RWPE2 (cell line): ENCODE results near the gene ELP1.

ENCODE experiments used
- ATAC-seq: fragments of 200-7000 bp; cut with Tn5 transposase; 3 replicates; pipeline ENCODE4 v1.9.1; 2021; ENCODE audit warnings: low read depth
- DNase-seq: peaks from one replicate; pipeline ENCODE4 v3.0.0-alpha.2; 2020; ENCODE audit warnings: low spot score
- H3K27ac ChIP-seq: fragments of 450-650 bp; 2 replicates; pipeline ENCODE4 v1.5.1; 2017; ENCODE audit warnings: mild to moderate bottlenecking; ENCODE audit not compliant: poor library complexity, severe bottlenecking
- H3K27me3 ChIP-seq: fragments of 250-450 bp; sonication (Bioruptor Pico); 2 replicates; pipeline ENCODE4 v1.5.1; 2021; ENCODE audit warnings: mild to moderate bottlenecking, moderate library complexity; ENCODE audit not compliant: insufficient read depth, poor library complexity, severe bottlenecking
- H3K36me3 ChIP-seq: fragments of 250-450 bp; sonication (Bioruptor Pico); 2 replicates; pipeline ENCODE4 v1.5.1; 2020; ENCODE audit warnings: low read depth, mild to moderate bottlenecking, moderate library complexity
- H3K4me1 ChIP-seq: fragments of 250-450 bp; sonication (Bioruptor Pico); 2 replicates; pipeline ENCODE4 v1.5.1; 2021; ENCODE audit warnings: mild to moderate bottlenecking, moderate library complexity; ENCODE audit not compliant: insufficient read depth, poor library complexity, severe bottlenecking
- H3K4me3 ChIP-seq: fragments of 250-450 bp; sonication (Bioruptor Pico); 2 replicates; pipeline ENCODE4 v1.5.1; 2021; ENCODE audit warnings: mild to moderate bottlenecking, moderate library complexity; ENCODE audit not compliant: severe bottlenecking
- H3K9me3 ChIP-seq: fragments of 250-450 bp; sonication (Bioruptor Pico); 2 replicates; pipeline ENCODE4 v1.5.1; 2021; ENCODE audit warnings: mild to moderate bottlenecking, moderate library complexity; ENCODE audit not compliant: severe bottlenecking
- TF ChIP-seq, protein P1 (sequence below): fragments of 450-650 bp; IDR thresholded peaks from one replicate; pipeline ENCODE4 v1.5.1; 2017; ENCODE audit warnings: mild to moderate bottlenecking, moderate library complexity; ENCODE audit not compliant: poor library complexity, severe bottlenecking

The ELP1 gene

DNA sequence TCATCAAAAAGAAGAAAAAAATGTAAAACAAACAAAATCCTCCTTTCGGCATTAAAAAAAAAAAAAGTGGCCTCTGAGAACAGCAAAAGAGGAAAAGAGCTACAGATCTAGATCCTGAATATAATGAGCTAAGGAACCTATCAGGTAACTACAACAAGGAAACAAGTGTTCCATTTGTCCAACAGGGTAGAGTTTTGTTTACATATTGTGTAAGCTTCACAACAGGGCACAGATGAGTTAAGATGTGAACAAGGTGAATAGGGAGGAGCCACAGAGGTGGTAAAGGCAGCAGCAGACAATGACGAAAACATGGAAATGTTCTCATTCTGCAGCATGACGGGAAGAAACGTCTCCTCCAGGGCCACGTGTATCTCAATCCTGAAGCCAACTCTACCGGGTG is 14.4 kb downstream of the ELP1 start:
- no peaks in the 10 kb centered on the region for H3K9me3 ChIP-seq
- H3K27me3 ChIP-seq, result no peaks in the 10 kb centered on the region
- DNase-seq (no peak), ATAC-seq (no peak)
- H3K27ac ChIP-seq, result no peak overlapping the region
- no peaks in the 10 kb centered on the region for H3K4me1 ChIP-seq
- H3K4me3 ChIP-seq, result no peak overlapping the region
- TF ChIP-seq, protein P1, sequence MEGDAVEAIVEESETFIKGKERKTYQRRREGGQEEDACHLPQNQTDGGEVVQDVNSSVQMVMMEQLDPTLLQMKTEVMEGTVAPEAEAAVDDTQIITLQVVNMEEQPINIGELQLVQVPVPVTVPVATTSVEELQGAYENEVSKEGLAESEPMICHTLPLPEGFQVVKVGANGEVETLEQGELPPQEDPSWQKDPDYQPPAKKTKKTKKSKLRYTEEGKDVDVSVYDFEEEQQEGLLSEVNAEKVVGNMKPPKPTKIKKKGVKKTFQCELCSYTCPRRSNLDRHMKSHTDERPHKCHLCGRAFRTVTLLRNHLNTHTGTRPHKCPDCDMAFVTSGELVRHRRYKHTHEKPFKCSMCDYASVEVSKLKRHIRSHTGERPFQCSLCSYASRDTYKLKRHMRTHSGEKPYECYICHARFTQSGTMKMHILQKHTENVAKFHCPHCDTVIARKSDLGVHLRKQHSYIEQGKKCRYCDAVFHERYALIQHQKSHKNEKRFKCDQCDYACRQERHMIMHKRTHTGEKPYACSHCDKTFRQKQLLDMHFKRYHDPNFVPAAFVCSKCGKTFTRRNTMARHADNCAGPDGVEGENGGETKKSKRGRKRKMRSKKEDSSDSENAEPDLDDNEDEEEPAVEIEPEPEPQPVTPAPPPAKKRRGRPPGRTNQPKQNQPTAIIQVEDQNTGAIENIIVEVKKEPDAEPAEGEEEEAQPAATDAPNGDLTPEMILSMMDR, result no peak
- peaks cover 91% of the 10 kb centered on the region for H3K36me3 ChIP-seq

DNA sequence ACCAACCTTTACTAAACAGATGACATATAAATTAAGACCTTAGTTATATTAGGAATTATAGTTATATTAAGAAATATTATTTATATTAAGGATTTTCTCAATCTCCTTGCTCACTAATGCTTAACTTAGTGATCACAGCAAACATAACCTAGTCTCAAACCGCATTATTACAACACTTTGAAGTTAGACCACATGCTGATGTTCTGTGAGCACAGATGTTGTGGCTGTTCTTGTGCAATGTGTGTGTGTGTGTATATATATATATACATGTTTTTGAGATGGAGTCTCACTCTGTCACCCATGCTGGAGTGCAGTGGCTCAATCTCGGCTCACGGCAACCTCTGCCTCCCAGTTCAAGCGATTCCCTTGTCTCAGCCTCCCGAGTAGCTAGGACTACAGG is 20.5 kb downstream of the ELP1 start:
- peaks cover 95% of the 10 kb centered on the region for H3K36me3 ChIP-seq

DNA sequence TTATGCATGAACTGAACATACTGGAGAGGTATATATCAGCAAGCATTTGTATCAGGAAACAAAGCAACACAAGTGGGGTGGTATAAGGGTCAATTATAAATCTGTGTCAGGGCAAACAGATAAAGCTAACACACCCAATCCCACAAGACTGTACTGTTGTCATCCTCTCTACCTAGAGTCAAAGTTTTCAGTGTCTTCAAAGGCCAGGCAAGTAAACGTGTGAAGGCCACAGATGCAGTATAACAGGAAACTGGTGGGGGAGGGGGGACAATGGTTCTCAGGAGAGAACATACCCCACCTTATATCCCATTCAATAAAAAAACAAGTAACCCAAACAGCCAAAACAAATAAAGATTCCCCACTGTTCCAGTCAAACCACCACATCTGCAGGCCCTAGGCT is 22.1 kb downstream of the ELP1 start:
- ATAC-seq (no peak), DNase-seq (no peak)
- Histone ChIP-seq H3K4me3 (no peak overlapping the region), H3K4me1 (no peaks in the 10 kb centered on the region), H3K9me3 (no peaks in the 10 kb centered on the region), H3K36me3 (peaks cover 94% of the 10 kb centered on the region), H3K27me3 (no peaks in the 10 kb centered on the region), H3K27ac (no peak overlapping the region)
- TF ChIP-seq, protein P1, result no peak

More for the DNA sequence above, 20.5 kb downstream of the ELP1 start:
- Histone ChIP-seq H3K27me3 (no peaks in the 10 kb centered on the region), H3K27ac (no peak overlapping the region), H3K9me3 (no peaks in the 10 kb centered on the region), H3K4me1 (no peaks in the 10 kb centered on the region), H3K4me3 (no peak overlapping the region)
- no peak for DNase-seq
- TF ChIP-seq, protein P1, result no peak
- ATAC-seq, result no peak

DNA sequence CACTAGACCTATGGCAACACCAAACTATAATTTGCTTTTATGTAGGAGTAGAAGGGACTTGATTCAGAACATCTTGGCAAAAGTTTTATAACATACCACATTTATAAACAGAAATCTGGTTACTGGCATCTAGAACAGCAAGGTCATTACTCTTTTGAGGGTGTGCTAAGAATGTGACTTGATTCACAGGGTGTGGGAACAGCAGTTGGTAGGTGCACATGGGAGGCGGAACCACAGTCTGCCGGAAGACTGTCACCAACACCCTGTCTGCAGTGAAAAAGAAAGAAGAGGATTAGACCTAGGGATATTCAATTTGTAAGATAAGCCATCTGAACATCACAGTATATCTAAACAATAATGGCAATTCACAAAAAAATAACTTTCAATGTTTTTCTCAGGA is 23.0 kb downstream of the ELP1 start:
- Histone ChIP-seq H3K4me3 (no peak overlapping the region), H3K9me3 (no peaks in the 10 kb centered on the region), H3K27me3 (no peaks in the 10 kb centered on the region), H3K27ac (no peak overlapping the region), H3K4me1 (no peaks in the 10 kb centered on the region), H3K36me3 (peaks cover 94% of the 10 kb centered on the region)
- DNase-seq (no peak), ATAC-seq (no peak)
- TF ChIP-seq, protein P1, result no peak

DNA sequence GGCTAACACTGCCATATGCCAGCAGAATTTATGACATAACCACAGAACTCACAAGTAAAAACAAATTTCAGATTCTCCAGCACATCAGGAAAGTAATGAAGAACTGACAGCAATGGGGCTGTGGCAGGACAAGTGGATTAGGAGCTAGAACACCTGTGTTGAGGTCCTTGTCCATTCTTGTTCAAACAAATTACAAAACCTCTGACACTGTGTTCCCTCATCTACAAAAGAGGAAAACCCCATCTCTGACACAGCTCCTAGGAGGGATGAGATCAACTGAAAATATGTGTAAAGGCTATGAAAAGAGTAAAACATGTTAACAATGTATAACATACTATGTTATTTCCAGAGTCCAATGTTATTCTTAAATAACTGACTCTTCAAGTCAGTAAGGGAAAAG is 23.5 kb downstream of the ELP1 start:
- DNase-seq (no peak), ATAC-seq (no peak)
- Histone ChIP-seq H3K27me3 (no peaks in the 10 kb centered on the region), H3K4me3 (no peak overlapping the region), H3K4me1 (no peaks in the 10 kb centered on the region), H3K9me3 (no peaks in the 10 kb centered on the region), H3K27ac (no peak overlapping the region), H3K36me3 (peaks cover 94% of the 10 kb centered on the region)
- TF ChIP-seq, protein P1, result no peak
